DND-41 (cell line): ENCODE data around the gene SNX27.

ENCODE experiments used
- ATAC-seq: fragments of 200-7000 bp; cut with Tn5 transposase; 3 replicates; pipeline ENCODE4 v1.9.1; 2021; ENCODE audit warnings: low read depth; ENCODE audit not compliant: insufficient read depth
- DNase-seq: peaks from one replicate; pipeline ENCODE4 v3.0.0-alpha.2; 2020
- H2AFZ ChIP-seq: 2 replicates; pipeline ENCODE4 v1.6.0; 2012; ENCODE audit warnings: low read depth, low read length
- H3K27ac ChIP-seq: 2 replicates; pipeline ENCODE4 v1.5.1; 2012; ENCODE audit warnings: low read length, inconsistent platforms
- H3K27me3 ChIP-seq: fragments of 200-600 bp; sonication (generic); 2 replicates; pipeline ENCODE4 v1.6.0; 2012; ENCODE audit warnings: low read length, mild to moderate bottlenecking, inconsistent platforms; ENCODE audit not compliant: insufficient read depth, poor library complexity
- H3K36me3 ChIP-seq: 2 replicates; pipeline ENCODE4 v1.5.1; 2012; ENCODE audit warnings: low read length, inconsistent platforms; ENCODE audit not compliant: insufficient read depth
- H3K4me1 ChIP-seq: 2 replicates; pipeline ENCODE4 v1.5.1; 2012; ENCODE audit warnings: mild to moderate bottlenecking, low read length; ENCODE audit not compliant: insufficient read depth
- H3K4me2 ChIP-seq: 2 replicates; pipeline ENCODE4 v1.6.0; 2012; ENCODE audit warnings: mild to moderate bottlenecking, moderate library complexity, low read length, inconsistent platforms; ENCODE audit not compliant: insufficient read depth
- H3K4me3 ChIP-seq, 2 experiments: fragments of 200-600 bp in 1 of 2; shearing (Covaris generic) in 1 of 2; 2 replicates each; pipeline ENCODE4 v1.5.1; 2012 to 2016; ENCODE audit warnings: inconsistent platforms in 2 of 2, low read length in 2 of 2, mild to moderate bottlenecking in 2 of 2, low read depth in 1 of 2, moderate library complexity in 1 of 2
- H3K79me2 ChIP-seq: 2 replicates; pipeline ENCODE4 v1.6.0; 2012; ENCODE audit warnings: low read length, inconsistent platforms; ENCODE audit not compliant: insufficient read depth
- H3K9ac ChIP-seq: 2 replicates; pipeline ENCODE4 v1.6.0; 2012; ENCODE audit warnings: low read depth, mild to moderate bottlenecking, inconsistent platforms, low read length, moderate library complexity
- H3K9me3 ChIP-seq: 2 replicates; pipeline ENCODE4 v1.5.1; 2012; ENCODE audit warnings: low read length, moderate library complexity, mild to moderate bottlenecking, inconsistent platforms; ENCODE audit not compliant: insufficient read depth, severe bottlenecking
- H4K20me1 ChIP-seq: 2 replicates; pipeline ENCODE4 v1.6.0; 2012; ENCODE audit warnings: low read length; ENCODE audit not compliant: insufficient read depth
- CTCF ChIP-seq: IDR thresholded peaks from 2 replicates; pipeline ENCODE4 v1.5.1; 2012; ENCODE audit warnings: borderline replicate concordance, low read length, moderate library complexity, mild to moderate bottlenecking; ENCODE audit not compliant: poor library complexity, severe bottlenecking; ENCODE audit errors: extremely low read depth
- EZH2 ChIP-seq: IDR thresholded peaks from 3 replicates; pipeline ENCODE4 v1.6.1; 2012; ENCODE audit warnings: borderline replicate concordance, low read depth, mild to moderate bottlenecking, moderate library complexity, low read length, inconsistent platforms; ENCODE audit not compliant: severe bottlenecking

SNX27 gene

GRCh38 chr1:151611832-151612500 is at the start of gene SNX27:
Gene SNX27 (plus strand): TSS chr1:151612050. CDS start chr1:151612202, 152 bp downstream.
- H2AFZ ChIP-seq: peak within 1 kb of the TSS; percentile 83
- H3K9me3 ChIP-seq: no peaks in the 10 kb centered on the region
- H3K27ac ChIP-seq: peak within 1 kb of the TSS; percentile 91
- H3K9ac ChIP-seq: peak within 1 kb of the TSS; percentile 83
- H3K27me3 ChIP-seq: no peaks in the 10 kb centered on the region
- peak within 1 kb of the TSS; percentile 80 for H3K4me2 ChIP-seq
- DNase-seq (peak; percentile 91), ATAC-seq (peak; percentile 94)
- no peaks in the 10 kb centered on the region; the same call in 1 of the 2 replicates for H4K20me1 ChIP-seq
- peak within 1 kb of the TSS; percentile 64 to 89 for H3K4me3 ChIP-seq
- TF ChIP-seq EZH2 (no peak), CTCF (no peak)
- peaks cover 42% of the 10 kb centered on the region for H3K4me1 ChIP-seq
- H3K79me2 ChIP-seq: peaks cover 48% of the 10 kb centered on the region
- peaks cover 19% of the 10 kb centered on the region for H3K36me3 ChIP-seq

- Histone ChIP-seq H3K36me3 (no peaks in the 10 kb centered on the region), H3K79me2 (no peaks in the 10 kb centered on the region), H3K9me3 (no peaks in the 10 kb centered on the region), H3K4me1 (no peaks in the 10 kb centered on the region), H3K9ac (no peak overlapping the region), H3K4me2 (no peak overlapping the region), H3K27ac (no peak overlapping the region), H2AFZ (no peak overlapping the region), H3K27me3 (peaks cover 22% of the 10 kb centered on the region), H3K4me3 (no peak overlapping the region), H4K20me1 (no peaks in the 10 kb centered on the region; the same call in 1 of the 2 replicates)
- no peak for ATAC-seq
- no peak for DNase-seq
- no peak for TF ChIP-seq CTCF
- TF ChIP-seq EZH2: no peak
These were observed 49.2 kb upstream of the SNX27 start for GRCh38 chr1:151562661-151563060.

- no peak overlapping the region for H2AFZ ChIP-seq
- DNase-seq: no peak
- H3K79me2 ChIP-seq: no peaks in the 10 kb centered on the region
- no peaks in the 10 kb centered on the region for H3K9me3 ChIP-seq
- no peaks in the 10 kb centered on the region; the same call in 1 of the 2 replicates for H4K20me1 ChIP-seq
- no peak overlapping the region for H3K27ac ChIP-seq
- TF ChIP-seq CTCF (no peak), EZH2 (no peak)
- ATAC-seq: no peak
- peaks cover 22% of the 10 kb centered on the region for H3K27me3 ChIP-seq
- no peak overlapping the region for H3K4me3 ChIP-seq
- no peaks in the 10 kb centered on the region for H3K4me1 ChIP-seq
- H3K4me2 ChIP-seq: no peak overlapping the region
- H3K36me3 ChIP-seq: no peaks in the 10 kb centered on the region
- no peak overlapping the region for H3K9ac ChIP-seq
These were observed 48.5 kb upstream of the SNX27 start for GRCh38 chr1:151563376-151563775.
